Breast epithelium (tissue), 3 donors: Measurements from ENCODE around the gene DHCR24.

Experiments used
- CTCF ChIP-seq, 3 donors: fragments of 450-650 bp; IDR thresholded peaks; one replicate each; pipeline ENCODE4 v1.5.1; 2016 to 2017; ENCODE audit warnings: antibody characterized with exemption in 3 of 3, mild to moderate bottlenecking in 3 of 3, moderate library complexity in 3 of 3
- POLR2A ChIP-seq: fragments of 450-650 bp; IDR thresholded peaks from one replicate; pipeline ENCODE4 v1.6.1; 2016; ENCODE audit warnings: antibody characterized with exemption, mild to moderate bottlenecking, moderate library complexity

GRCh38 chr1:54806931-54807611, 79.9 kb downstream of the DHCR24 start:
- TF ChIP-seq POLR2A (no peak), CTCF (IDR thresholded peaks at IDR 0.05) (no peak)
